ENCODE measurements around the gene FUT4.

Gene FUT4

GRCh38 chr11:94511932-94512781 lies 31.6 kb upstream of the FUT4 start, which contains the start of gene C11orf97:
TSS of gene C11orf97 (plus strand) at chr11:94512461. CDS start at chr11:94512529, 68 bp downstream.
- Histone ChIP-seq H3K9ac (ENCODE audit: low read depth, low read length) (peak within 1 kb of the TSS; percentile 32; the same call in 1 of the 2 replicates), H3K36me3 (ENCODE audit: insufficient read depth, low read length) (no peaks in the 10 kb centered on the region), H3K9me3 (ENCODE audit: insufficient read depth, low read length, severe bottlenecking) (no peaks in the 10 kb centered on the region), H3K4me2 (ENCODE audit: insufficient read depth, low read length) (peak within 1 kb of the TSS; percentile 65), H3K4me1 (ENCODE audit: insufficient read depth, low read length) (peaks cover 10% of the 10 kb centered on the region), H4K20me1 (ENCODE audit: insufficient read depth, low read length) (no peaks in the 10 kb centered on the region), H3K27me3 (ENCODE audit: insufficient read depth, low read length, poor library complexity) (peaks cover 21% of the 10 kb centered on the region), H2AFZ (ENCODE audit: low read depth, low read length) (0 out of 2 replicates have a peak within 1 kb of the TSS, but pooled peaks have one; percentile 26), H3K27ac (ENCODE audit: low read length) (no peak within 1 kb of the TSS), H3K4me3 (ENCODE audit: low read depth in 1 of 2, low read length in 2 of 2) (peak within 1 kb of the TSS in 1 of 2 experiments; percentile 50; a peak in 3 of 4 replicates), H3K79me2 (ENCODE audit: insufficient read depth, low read length) (no peaks in the 10 kb centered on the region)
- no peak for TF ChIP-seq EZH2 (IDR thresholded peaks at IDR 0.05; ENCODE audit: borderline replicate concordance, low read depth, low read length, severe bottlenecking)
- TF ChIP-seq CTCF (IDR thresholded peaks at IDR 0.05; ENCODE audit: borderline replicate concordance, extremely low read depth, low read length, poor library complexity, severe bottlenecking) = no peak
- DNase-seq (peak; percentile 43), ATAC-seq (ENCODE audit: insufficient read depth, low read depth) (peak; percentile 84)

- no peaks in the 10 kb centered on the region for H4K20me1 ChIP-seq (ENCODE audit: insufficient read depth, low read length)
- H3K36me3 ChIP-seq (ENCODE audit: insufficient read depth, low read length) = no peaks in the 10 kb centered on the region
- no peaks in the 10 kb centered on the region for H3K79me2 ChIP-seq (ENCODE audit: insufficient read depth, low read length)
- no peak overlapping the region for H3K4me2 ChIP-seq (ENCODE audit: insufficient read depth, low read length)
- no peak overlapping the region for H2AFZ ChIP-seq (ENCODE audit: low read depth, low read length)
- H3K9me3 ChIP-seq (ENCODE audit: insufficient read depth, low read length, severe bottlenecking) = no peaks in the 10 kb centered on the region
- no peak for TF ChIP-seq CTCF (IDR thresholded peaks at IDR 0.05; ENCODE audit: borderline replicate concordance, extremely low read depth, low read length, poor library complexity, severe bottlenecking)
- TF ChIP-seq EZH2 (IDR thresholded peaks at IDR 0.05; ENCODE audit: borderline replicate concordance, low read depth, low read length, severe bottlenecking) = no peak
- peaks cover 22% of the 10 kb centered on the region for H3K27me3 ChIP-seq (ENCODE audit: insufficient read depth, low read length, poor library complexity)
- no peak for ATAC-seq (ENCODE audit: insufficient read depth, low read depth)
- peaks cover 10% of the 10 kb centered on the region for H3K4me1 ChIP-seq (ENCODE audit: insufficient read depth, low read length)
- no peak overlapping the region for H3K4me3 ChIP-seq (ENCODE audit: low read depth in 1 of 2, low read length in 2 of 2)
- no peak for DNase-seq
- no peak overlapping the region for H3K27ac ChIP-seq (ENCODE audit: low read length)
- no peak overlapping the region for H3K9ac ChIP-seq (ENCODE audit: low read depth, low read length)
Measured at GRCh38 chr11:94513091-94513490, 30.6 kb upstream of the FUT4 start.

- H4K20me1 ChIP-seq (ENCODE audit: insufficient read depth, low read length) = no peaks in the 10 kb centered on the region
- no peaks in the 10 kb centered on the region for H3K36me3 ChIP-seq (ENCODE audit: insufficient read depth, low read length)
- H2AFZ ChIP-seq (ENCODE audit: low read depth, low read length) = no peak overlapping the region
- no peak overlapping the region for H3K27ac ChIP-seq (ENCODE audit: low read length)
- H3K79me2 ChIP-seq (ENCODE audit: insufficient read depth, low read length) = no peaks in the 10 kb centered on the region
- no peaks in the 10 kb centered on the region for H3K9me3 ChIP-seq (ENCODE audit: insufficient read depth, low read length, severe bottlenecking)
- DNase-seq (no peak), ATAC-seq (ENCODE audit: insufficient read depth, low read depth) (no peak)
- peaks cover 22% of the 10 kb centered on the region for H3K27me3 ChIP-seq (ENCODE audit: insufficient read depth, low read length, poor library complexity)
- H3K4me1 ChIP-seq (ENCODE audit: insufficient read depth, low read length) = peaks cover 10% of the 10 kb centered on the region
- TF ChIP-seq CTCF (IDR thresholded peaks at IDR 0.05; ENCODE audit: borderline replicate concordance, extremely low read depth, low read length, poor library complexity, severe bottlenecking) (no peak), EZH2 (IDR thresholded peaks at IDR 0.05; ENCODE audit: borderline replicate concordance, low read depth, low read length, severe bottlenecking) (no peak)
- no peak overlapping the region for H3K4me2 ChIP-seq (ENCODE audit: insufficient read depth, low read length)
- no peak overlapping the region for H3K9ac ChIP-seq (ENCODE audit: low read depth, low read length)
- no peak overlapping the region for H3K4me3 ChIP-seq (ENCODE audit: low read depth in 1 of 2, low read length in 2 of 2)
Measured at GRCh38 chr11:94515398-94515797, 28.3 kb upstream of the FUT4 start.

Data from DND-41 (cell line).